ENCODE data around the gene SCARB1. TPM values are rescaled to one million over a fixed set of nuclear protein-coding genes. Genes with fewer than 3 reads are reported as not detected.

Gene SCARB1
- total RNA-seq, 1 donor from 2014 or later, result 4.3 TPM

DNA sequence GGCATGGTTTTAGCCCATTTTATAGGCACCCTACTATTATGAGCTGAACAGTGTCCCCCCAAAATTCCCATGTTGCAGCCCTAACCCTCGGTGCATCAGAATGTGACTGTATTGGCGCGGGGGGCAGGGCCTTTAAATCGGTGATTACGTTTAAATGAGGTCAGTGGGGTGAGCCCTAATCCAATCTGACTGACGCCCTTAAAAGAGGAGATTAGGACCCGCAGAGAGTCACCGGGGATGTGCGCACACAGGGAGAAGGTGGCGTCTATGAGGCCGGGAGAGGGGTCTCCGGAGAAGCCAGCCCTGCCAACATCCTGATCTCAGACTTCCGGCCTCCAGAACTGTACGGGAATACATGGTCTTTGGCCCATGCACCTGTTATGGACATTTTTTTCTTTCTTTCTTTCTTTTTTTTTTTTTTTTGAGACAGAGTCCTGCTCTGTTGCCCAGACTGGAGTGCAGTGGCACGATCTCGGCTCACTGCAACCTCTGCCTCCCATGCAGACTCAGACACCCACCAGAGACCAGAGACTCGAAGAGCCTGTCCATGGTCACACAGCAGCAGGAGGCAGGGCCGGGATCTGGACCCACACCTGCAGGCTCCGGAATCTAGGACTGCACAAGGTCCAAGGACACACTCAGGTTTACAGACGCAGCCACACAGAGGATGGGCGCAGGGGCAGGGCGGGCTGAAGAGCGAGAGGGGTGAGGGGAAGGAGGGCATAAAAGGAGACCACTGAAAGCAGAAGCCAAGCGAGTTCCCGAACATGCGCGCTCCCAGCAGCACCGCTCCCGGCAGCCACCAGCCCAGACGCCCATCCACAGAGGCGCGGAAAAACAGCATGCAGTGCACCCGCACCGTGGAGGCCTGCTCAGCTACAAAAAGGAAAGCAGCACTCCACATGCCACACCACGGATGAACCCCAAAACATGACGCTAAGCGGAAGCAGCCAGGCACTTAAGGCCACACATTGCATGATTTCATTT is 19.0 kb downstream of the SCARB1 start:
- Mint-ChIP-seq H3K9me3 (peaks cover 2% of the 10 kb centered on the region), H3K36me3 (peaks cover 6% of the 10 kb centered on the region)

DNA sequence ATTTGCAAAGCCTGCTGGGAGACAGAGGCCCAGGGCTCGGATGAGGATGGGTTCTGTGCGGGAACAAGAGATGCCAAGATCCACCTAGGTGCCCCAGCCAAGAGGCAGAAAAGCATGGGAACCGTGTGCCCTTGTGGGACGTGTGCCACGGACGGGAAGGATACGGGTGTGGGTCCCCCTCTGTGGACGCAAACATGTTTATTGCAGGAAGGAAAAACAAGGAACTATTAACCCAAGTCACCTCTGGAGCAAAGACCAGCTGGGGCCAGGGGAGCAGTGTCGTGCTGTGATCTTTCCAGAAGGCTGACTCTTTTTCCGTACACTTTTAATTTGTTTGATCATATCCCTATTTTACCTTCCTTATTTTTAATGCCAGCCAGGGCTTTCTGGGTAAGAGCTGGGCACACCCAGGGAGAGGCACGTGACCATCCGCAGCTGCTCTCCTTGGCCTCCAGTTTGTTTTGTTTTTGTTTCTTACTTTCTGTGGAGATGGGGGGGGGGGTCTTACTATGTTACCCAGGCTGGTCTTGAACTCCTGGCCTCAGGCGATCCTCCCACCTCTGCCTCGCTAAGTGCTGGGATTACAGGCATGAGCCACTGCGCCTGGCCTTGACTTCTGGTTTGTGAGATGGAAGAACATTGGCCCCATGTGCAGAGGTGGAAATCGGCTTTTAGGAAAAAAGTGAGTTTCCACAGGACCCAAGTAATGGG is 20.7 kb downstream of the SCARB1 start:
- no peaks in the 10 kb centered on the region for H3K36me3 ChIP-seq
- no peaks in the 10 kb centered on the region for H3K9me3 ChIP-seq (ENCODE audit: low read depth)
- peak overlapping the region; percentile 86 for H3K27ac Mint-ChIP-seq
- H3K36me3 Mint-ChIP-seq, result peaks cover 6% of the 10 kb centered on the region
- no peak overlapping the region for H3K27ac ChIP-seq
- H3K4me1 ChIP-seq, result peaks cover 32% of the 10 kb centered on the region
- no peaks in the 10 kb centered on the region for H3K79me2 ChIP-seq (ENCODE audit: low read depth)
- no peak overlapping the region for H3K4me2 ChIP-seq
- no peaks in the 10 kb centered on the region for H3K27me3 ChIP-seq
- peaks cover 8% of the 10 kb centered on the region for H4K20me1 ChIP-seq (ENCODE audit: low read depth)
- no peaks in the 10 kb centered on the region for H3K27me3 Mint-ChIP-seq (ENCODE audit: insufficient read depth, low read depth)
- no peak overlapping the region for H2AFZ ChIP-seq (replicated peaks)
- no peak overlapping the region for H3K9ac ChIP-seq
- H3K4me3 Mint-ChIP-seq, result no peak overlapping the region
- H3K9me3 Mint-ChIP-seq, result no peaks in the 10 kb centered on the region
- H3K4me3 ChIP-seq, result no peak overlapping the region
- TF ChIP-seq, protein P1, sequence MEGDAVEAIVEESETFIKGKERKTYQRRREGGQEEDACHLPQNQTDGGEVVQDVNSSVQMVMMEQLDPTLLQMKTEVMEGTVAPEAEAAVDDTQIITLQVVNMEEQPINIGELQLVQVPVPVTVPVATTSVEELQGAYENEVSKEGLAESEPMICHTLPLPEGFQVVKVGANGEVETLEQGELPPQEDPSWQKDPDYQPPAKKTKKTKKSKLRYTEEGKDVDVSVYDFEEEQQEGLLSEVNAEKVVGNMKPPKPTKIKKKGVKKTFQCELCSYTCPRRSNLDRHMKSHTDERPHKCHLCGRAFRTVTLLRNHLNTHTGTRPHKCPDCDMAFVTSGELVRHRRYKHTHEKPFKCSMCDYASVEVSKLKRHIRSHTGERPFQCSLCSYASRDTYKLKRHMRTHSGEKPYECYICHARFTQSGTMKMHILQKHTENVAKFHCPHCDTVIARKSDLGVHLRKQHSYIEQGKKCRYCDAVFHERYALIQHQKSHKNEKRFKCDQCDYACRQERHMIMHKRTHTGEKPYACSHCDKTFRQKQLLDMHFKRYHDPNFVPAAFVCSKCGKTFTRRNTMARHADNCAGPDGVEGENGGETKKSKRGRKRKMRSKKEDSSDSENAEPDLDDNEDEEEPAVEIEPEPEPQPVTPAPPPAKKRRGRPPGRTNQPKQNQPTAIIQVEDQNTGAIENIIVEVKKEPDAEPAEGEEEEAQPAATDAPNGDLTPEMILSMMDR (IDR thresholded peaks at IDR 0.05), result no peak
- no peak for TF ChIP-seq EZH2 (IDR thresholded peaks at IDR 0.05)
- H3F3A ChIP-seq (ENCODE audit: low read depth), result no peaks in the 10 kb centered on the region
- DNase-seq (ENCODE audit: low spot score), result no peak
- peaks cover 46% of the 10 kb centered on the region for H3K4me1 Mint-ChIP-seq

More for the DNA sequence above, 19.0 kb downstream of the SCARB1 start:
- Histone ChIP-seq H3K9ac (no peak overlapping the region), H3K79me2 (ENCODE audit: low read depth) (no peaks in the 10 kb centered on the region), H3K4me2 (peak overlapping the region; percentile 24), H3F3A (ENCODE audit: low read depth) (no peaks in the 10 kb centered on the region), H3K27me3 (no peaks in the 10 kb centered on the region), H3K4me1 (peaks cover 32% of the 10 kb centered on the region), H3K9me3 (ENCODE audit: low read depth) (no peaks in the 10 kb centered on the region), H3K36me3 (no peaks in the 10 kb centered on the region), H3K4me3 (no peak overlapping the region), H2AFZ (replicated peaks) (no peak overlapping the region), H4K20me1 (ENCODE audit: low read depth) (peaks cover 8% of the 10 kb centered on the region), H3K27ac (no peak overlapping the region)
- H3K4me1 Mint-ChIP-seq, result peaks cover 46% of the 10 kb centered on the region
- H3K4me3 Mint-ChIP-seq, result no peak overlapping the region
- H3K27ac Mint-ChIP-seq, result peak overlapping the region; percentile 53
- H3K27me3 Mint-ChIP-seq (ENCODE audit: insufficient read depth, low read depth), result no peaks in the 10 kb centered on the region
- TF ChIP-seq, protein P1 (IDR thresholded peaks at IDR 0.05), result no peak
- TF ChIP-seq EZH2 (IDR thresholded peaks at IDR 0.05) (no peak), EZH2phosphoT487 (IDR thresholded peaks at IDR 0.05) (no peak)
- peak; percentile 82 for DNase-seq (ENCODE audit: low spot score)

DNA sequence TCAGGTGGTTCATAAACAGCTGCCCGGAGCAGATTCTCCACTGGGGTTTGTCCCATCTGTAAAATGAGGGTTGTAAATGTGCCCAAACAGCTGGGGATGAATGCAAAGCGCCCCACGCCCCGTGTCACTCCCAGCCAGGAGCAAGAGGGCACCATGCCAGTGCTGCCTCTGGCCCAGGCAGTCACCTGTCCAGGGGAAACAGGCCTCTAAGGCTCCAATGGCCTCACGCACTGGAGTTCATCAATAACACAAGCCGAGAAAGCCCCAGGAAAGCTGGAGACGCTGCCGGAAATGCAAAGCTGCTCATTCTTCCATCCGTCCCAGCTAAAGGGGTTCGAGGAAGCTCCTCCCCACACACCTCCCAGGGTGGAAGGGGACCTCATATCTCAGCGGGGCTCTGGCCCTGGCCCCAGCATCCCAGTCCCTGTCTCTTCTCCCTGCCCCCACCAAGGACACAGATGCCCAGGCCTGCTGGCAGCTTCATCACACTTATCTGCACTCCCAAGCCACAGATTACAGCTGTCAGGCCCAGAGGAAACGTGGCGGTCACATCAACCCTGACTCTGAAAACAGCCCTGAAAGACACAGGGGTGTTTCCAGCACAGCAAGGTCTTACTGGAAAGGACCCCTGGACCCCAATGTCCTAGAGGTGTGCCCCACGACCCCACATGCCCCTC is 21.5 kb downstream of the SCARB1 start:
- Histone ChIP-seq H3K27ac (no peak overlapping the region), H3K4me3 (no peak overlapping the region), H3K79me2 (ENCODE audit: low read depth) (no peaks in the 10 kb centered on the region), H3K27me3 (peaks cover under 1% of the 10 kb centered on the region), H3K36me3 (no peaks in the 10 kb centered on the region), H3K4me1 (peaks cover 26% of the 10 kb centered on the region), H2AFZ (replicated peaks) (no peak overlapping the region), H3K9me3 (ENCODE audit: low read depth) (no peaks in the 10 kb centered on the region), H3F3A (ENCODE audit: low read depth) (no peaks in the 10 kb centered on the region), H4K20me1 (ENCODE audit: low read depth) (peaks cover 8% of the 10 kb centered on the region), H3K4me2 (no peak overlapping the region), H3K9ac (no peak overlapping the region)
- H3K4me3 Mint-ChIP-seq, result no peak overlapping the region
- no peaks in the 10 kb centered on the region for H3K9me3 Mint-ChIP-seq
- H3K27ac Mint-ChIP-seq, result peak overlapping the region; percentile 89
- peaks cover 41% of the 10 kb centered on the region for H3K4me1 Mint-ChIP-seq
- H3K27me3 Mint-ChIP-seq (ENCODE audit: insufficient read depth, low read depth), result no peaks in the 10 kb centered on the region
- H3K36me3 Mint-ChIP-seq, result peaks cover 6% of the 10 kb centered on the region
- DNase-seq (ENCODE audit: low spot score), result no peak
- TF ChIP-seq EZH2 (IDR thresholded peaks at IDR 0.05) (no peak), EZH2phosphoT487 (IDR thresholded peaks at IDR 0.05) (no peak)
- TF ChIP-seq, protein P1 (IDR thresholded peaks at IDR 0.05), result no peak

Data from neural progenitor cell (in vitro differentiated cells).